HG02610 (cell line): ENCODE data around the gene SUPT4H1.

ENCODE experiments used
- ATAC-seq: cut with Tn5 transposase; IDR thresholded peaks from one replicate; pipeline ENCODE4 v1.9.1; 2021; ENCODE audit warnings: mild to moderate bottlenecking, moderate library complexity; ENCODE audit not compliant: unreplicated experiment

The SUPT4H1 gene

GRCh38 chr17:58381124-58382035 lies 29.4 kb upstream of the SUPT4H1 start:
- no peak for ATAC-seq

GRCh38 chr17:58380207-58381123 lies 28.5 kb upstream of the SUPT4H1 start:
- no peak for ATAC-seq

GRCh38 chr17:58379511-58379824 lies 27.5 kb upstream of the SUPT4H1 start:
- no peak for ATAC-seq

GRCh38 chr17:58378733-58379510 lies 26.9 kb upstream of the SUPT4H1 start:
- no peak for ATAC-seq

- no peak for ATAC-seq
These were observed 25.7 kb upstream of the SUPT4H1 start for GRCh38 chr17:58377661-58378060.

- no peak for ATAC-seq
These were observed 25.1 kb upstream of the SUPT4H1 start for GRCh38 chr17:58377093-58377601.

GRCh38 chr17:58376472-58377000 lies 24.5 kb upstream of the SUPT4H1 start:
- no peak for ATAC-seq

GRCh38 chr17:58375811-58376210 lies 23.8 kb upstream of the SUPT4H1 start:
- ATAC-seq, result no peak

GRCh38 chr17:58375256-58375655 lies 23.3 kb upstream of the SUPT4H1 start:
- ATAC-seq, result no peak

- ATAC-seq, result no peak
These were observed 21.9 kb upstream of the SUPT4H1 start for GRCh38 chr17:58373923-58374322.

- ATAC-seq, result no peak
These were observed 21.0 kb upstream of the SUPT4H1 start for GRCh38 chr17:58373003-58373402.

GRCh38 chr17:58371300-58371950 lies 19.4 kb upstream of the SUPT4H1 start:
- no peak for ATAC-seq

- no peak for ATAC-seq
These were observed 18.7 kb upstream of the SUPT4H1 start for GRCh38 chr17:58370716-58371115.

GRCh38 chr17:58370309-58370708 lies 18.3 kb upstream of the SUPT4H1 start:
- no peak for ATAC-seq

GRCh38 chr17:58369214-58370031 lies 17.4 kb upstream of the SUPT4H1 start:
- no peak for ATAC-seq

- no peak for ATAC-seq
These were observed 16.8 kb upstream of the SUPT4H1 start for GRCh38 chr17:58368860-58369213.

GRCh38 chr17:58367461-58367860 lies 15.5 kb upstream of the SUPT4H1 start:
- ATAC-seq, result no peak

- no peak for ATAC-seq
These were observed 14.1 kb upstream of the SUPT4H1 start for GRCh38 chr17:58365980-58366595.
